H9 (cell line): ENCODE results near the gene PDE4B. TPM values are rescaled to one million over a fixed set of nuclear protein-coding genes. Genes with fewer than 3 reads are reported as not detected.

Experiments used
- DNase-seq: peaks from one replicate; pipeline ENCODE4 v3.0.0-alpha.2; 2017
- H2AFZ ChIP-seq: one replicate; pipeline ENCODE4 v1.6.1; 2013; ENCODE audit warnings: mild to moderate bottlenecking, low read length, control low read depth, moderate library complexity
- H2AK5ac ChIP-seq: 2 replicates; pipeline ENCODE4 v1.6.1; 2013; ENCODE audit warnings: low read length, control low read depth, mixed read lengths; ENCODE audit not compliant: insufficient read length
- H2BK120ac ChIP-seq: one replicate; pipeline ENCODE4 v1.6.1; 2013; ENCODE audit warnings: low read depth, mild to moderate bottlenecking, low read length, control low read depth, inconsistent platforms; ENCODE audit not compliant: poor library complexity, severe bottlenecking
- H2BK12ac ChIP-seq: 2 replicates; pipeline ENCODE4 v1.6.1; 2013; ENCODE audit warnings: low read length, control low read depth, mixed read lengths, low read depth; ENCODE audit not compliant: insufficient read length
- H2BK15ac ChIP-seq: 2 replicates; pipeline ENCODE4 v1.6.1; 2013; ENCODE audit warnings: low read depth, low read length, control low read depth
- H2BK20ac ChIP-seq: one replicate; pipeline ENCODE4 v1.6.1; 2013; ENCODE audit warnings: low read depth, mild to moderate bottlenecking, low read length, control low read depth, inconsistent platforms; ENCODE audit not compliant: poor library complexity, severe bottlenecking
- H2BK5ac ChIP-seq: 2 replicates; pipeline ENCODE4 v1.6.1; 2013; ENCODE audit warnings: low read length, control low read depth, mixed read lengths; ENCODE audit not compliant: insufficient read length
- H3K14ac ChIP-seq: 2 replicates; pipeline ENCODE4 v1.6.1; 2013; ENCODE audit warnings: low read length, control low read depth; ENCODE audit not compliant: insufficient read depth
- H3K18ac ChIP-seq: 2 replicates; pipeline ENCODE4 v1.6.1; 2013; ENCODE audit warnings: low read depth, mild to moderate bottlenecking, mixed read lengths, low read length, control low read depth; ENCODE audit not compliant: insufficient read length
- H3K23ac ChIP-seq: 2 replicates; pipeline ENCODE4 v1.6.1; 2013; ENCODE audit warnings: low read length, control low read depth, mixed read lengths, low read depth; ENCODE audit not compliant: insufficient read length
- H3K23me2 ChIP-seq: 2 replicates; pipeline ENCODE4 v1.6.1; 2013; ENCODE audit warnings: low read depth, mild to moderate bottlenecking, mixed read lengths, low read length, control low read depth; ENCODE audit not compliant: insufficient read length, poor library complexity, severe bottlenecking
- H3K27ac ChIP-seq: 2 replicates; pipeline ENCODE4 v1.5.1; 2013; ENCODE audit warnings: low read length, control low read depth, mixed read lengths, low read depth; ENCODE audit not compliant: insufficient read length
- H3K27me3 ChIP-seq: 2 replicates; pipeline ENCODE4 v1.6.1; 2013; ENCODE audit warnings: low read length, control low read depth, inconsistent platforms; ENCODE audit not compliant: insufficient read depth
- H3K4ac ChIP-seq: 2 replicates; pipeline ENCODE4 v1.6.1; 2013; ENCODE audit warnings: low read depth, mild to moderate bottlenecking, control low read depth, inconsistent platforms, low read length, moderate library complexity
- H3K4me1 ChIP-seq: 2 replicates; pipeline ENCODE4 v1.6.1; 2013; ENCODE audit warnings: low read length, control low read depth, inconsistent platforms; ENCODE audit not compliant: insufficient read depth
- H3K4me2 ChIP-seq: 2 replicates; pipeline ENCODE4 v1.6.1; 2013; ENCODE audit warnings: low read length, control low read depth, mixed read lengths; ENCODE audit not compliant: insufficient read length, insufficient read depth
- H3K56ac ChIP-seq: 2 replicates; pipeline ENCODE4 v1.6.1; 2013; ENCODE audit warnings: low read depth, mild to moderate bottlenecking, mixed read lengths, low read length, control low read depth; ENCODE audit not compliant: insufficient read length
- H3K79me1 ChIP-seq: 2 replicates; pipeline ENCODE4 v1.6.1; 2013; ENCODE audit warnings: low read depth, mild to moderate bottlenecking, moderate library complexity, low read length, control low read depth, inconsistent platforms; ENCODE audit not compliant: insufficient read depth, poor library complexity, severe bottlenecking
- H3K79me2 ChIP-seq: 2 replicates; pipeline ENCODE4 v1.6.1; 2013; ENCODE audit warnings: low read length, control low read depth, inconsistent platforms; ENCODE audit not compliant: insufficient read depth
- H3K9ac ChIP-seq: 2 replicates; pipeline ENCODE4 v1.6.1; 2013; ENCODE audit warnings: low read length, control low read depth, mixed read lengths; ENCODE audit not compliant: insufficient read length; ENCODE audit errors: extremely low read depth
- H3K9me3 ChIP-seq: one replicate; pipeline ENCODE4 v1.6.1; 2013; ENCODE audit warnings: low read depth, low read length, inconsistent platforms; ENCODE audit not compliant: control insufficient read depth
- H3T11ph ChIP-seq: one replicate; pipeline ENCODE4 v1.6.1; 2013; ENCODE audit warnings: mild to moderate bottlenecking, low read length, control low read depth, inconsistent platforms
- H4K20me1 ChIP-seq: one replicate; pipeline ENCODE4 v1.6.1; 2013; ENCODE audit not compliant: control insufficient read depth, insufficient read length, insufficient read depth
- H4K5ac ChIP-seq: 2 replicates; pipeline ENCODE4 v1.6.1; 2013; ENCODE audit warnings: low read depth, mild to moderate bottlenecking, mixed read lengths, low read length, control low read depth; ENCODE audit not compliant: insufficient read length
- H4K8ac ChIP-seq: replicated peaks from 2 replicates; pipeline ENCODE4 v1.6.1; 2013; ENCODE audit warnings: low read length, control low read depth, mixed read lengths, low read depth; ENCODE audit not compliant: insufficient read length
- H4K91ac ChIP-seq: 2 replicates; pipeline ENCODE4 v1.6.1; 2013; ENCODE audit warnings: low read depth, mild to moderate bottlenecking, moderate library complexity, mixed read lengths, low read length, control low read depth; ENCODE audit not compliant: insufficient read length
- H3K27ac Mint-ChIP-seq, 3 experiments: 2 replicates in 2 of 3; 3 replicates in 1 of 3; pipeline ENCODE4 v1.8.0; 2020 to 2021; ENCODE audit warnings: mixed read lengths in 3 of 3, mild to moderate bottlenecking in 1 of 3, moderate library complexity in 1 of 3
- H3K27me3 Mint-ChIP-seq: 2 replicates; pipeline ENCODE4 v1.8.0; 2021; ENCODE audit warnings: low read depth, mild to moderate bottlenecking, moderate library complexity, mixed read lengths
- H3K36me3 Mint-ChIP-seq, 3 experiments: 2 replicates in 2 of 3; 3 replicates in 1 of 3; pipeline ENCODE4 v1.8.0; 2020 to 2021; ENCODE audit warnings: low read depth in 3 of 3, mixed read lengths in 3 of 3; ENCODE audit not compliant: insufficient read depth in 1 of 3
- H3K4me1 Mint-ChIP-seq, 2 experiments: 2 replicates each; pipeline ENCODE4 v1.8.0; 2020; ENCODE audit warnings: mixed read lengths in 2 of 2
- H3K4me3 Mint-ChIP-seq, 2 experiments: 2 replicates in 1 of 2; 3 replicates in 1 of 2; pipeline ENCODE4 v1.8.0; 2020 to 2021; ENCODE audit warnings: mild to moderate bottlenecking in 2 of 2, mixed read lengths in 2 of 2, moderate library complexity in 1 of 2
- H3K9me3 Mint-ChIP-seq, 2 experiments: 2 replicates in 1 of 2; 3 replicates in 1 of 2; pipeline ENCODE4 v1.8.0; 2020; ENCODE audit warnings: mild to moderate bottlenecking in 2 of 2, mixed read lengths in 2 of 2, moderate library complexity in 1 of 2
- CTCF ChIP-seq: fragments of 200-600 bp; sonication (generic); conservative IDR thresholded peaks from 3 replicates; pipeline ENCODE4 v1.8.0; 2021; ENCODE audit warnings: antibody characterized with exemption, mild to moderate bottlenecking
- WGBS: extraction: QIAGEN DNeasy Blood & Tissue Kit; methylation state at CpG from one replicate; pipeline ENCODE4 v1.1.7; 2013; ENCODE audit warnings: missing lambda C conversion rate, low lambda C conversion rate, mixed read lengths; ENCODE audit not compliant: insufficient read length; ENCODE audit errors: extremely low coverage; 5-methylcytosine and 5-hydroxymethylcytosine counted together
- total RNA-seq: library from RNA; stranded (reverse); gene quantifications from 2 replicates; pipeline ENCODE4 v1.2.1, GENCODE V29; 2021

PDE4B gene
- total RNA-seq, 1 experiment from 2014 or later = 19.8 TPM

DNA sequence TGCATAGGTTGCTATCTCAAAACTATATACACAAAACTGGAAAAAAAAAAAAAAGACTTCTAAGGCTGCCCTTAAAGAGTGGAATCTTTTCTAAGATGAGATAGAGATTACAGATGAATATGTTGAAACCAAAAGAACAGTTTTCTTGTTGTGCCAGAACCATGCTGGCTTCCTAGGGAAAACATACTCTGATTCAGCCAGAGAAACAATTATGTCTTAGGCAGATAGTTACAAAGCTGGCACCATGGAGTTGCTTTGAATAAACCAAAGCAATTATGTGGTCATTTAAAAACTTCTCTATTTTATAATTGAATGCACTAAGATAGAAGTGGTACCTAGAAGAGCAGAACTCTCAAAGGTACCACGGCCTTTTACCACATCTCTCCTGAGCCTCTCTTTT is 341.3 kb downstream of the PDE4B start:
- DNase-seq = no peak
- Mint-ChIP-seq H3K4me1 (no peaks in the 10 kb centered on the region), H3K9me3 (no peaks in the 10 kb centered on the region), H3K36me3 (no peaks in the 10 kb centered on the region), H3K4me3 (no peak overlapping the region), H3K27me3 (no peaks in the 10 kb centered on the region; the same call in 1 of the 2 replicates), H3K27ac (no peak overlapping the region)
- H3K23ac ChIP-seq = no peak overlapping the region
- H2BK15ac ChIP-seq = no peak overlapping the region
- TF ChIP-seq CTCF = no peak
- no peak overlapping the region for H3T11ph ChIP-seq
- H3K79me1 ChIP-seq = no peaks in the 10 kb centered on the region
- no peak overlapping the region for H3K18ac ChIP-seq
- no peak overlapping the region for H3K56ac ChIP-seq
- no CpG with 5 or more reads among the region's 1 CpG for WGBS
- no peak overlapping the region for H3K4ac ChIP-seq
- H3K23me2 ChIP-seq = no peaks in the 10 kb centered on the region
- no peaks in the 10 kb centered on the region for H3K9me3 ChIP-seq
- H2AK5ac ChIP-seq = no peak overlapping the region
- no peak overlapping the region for H2AFZ ChIP-seq
- no peaks in the 10 kb centered on the region for H3K79me2 ChIP-seq
- no peak overlapping the region for H4K8ac ChIP-seq
- H3K4me1 ChIP-seq = no peaks in the 10 kb centered on the region
- no peak overlapping the region for H3K9ac ChIP-seq
- no peak overlapping the region for H3K14ac ChIP-seq
- H3K27ac ChIP-seq = no peak overlapping the region
- no peak overlapping the region for H4K91ac ChIP-seq
- no peak overlapping the region for H2BK120ac ChIP-seq
- no peaks in the 10 kb centered on the region for H4K20me1 ChIP-seq
- H3K27me3 ChIP-seq = no peaks in the 10 kb centered on the region
- H2BK12ac ChIP-seq = no peak overlapping the region
- no peak overlapping the region for H2BK20ac ChIP-seq
- no peak overlapping the region for H2BK5ac ChIP-seq
- no peak overlapping the region for H3K4me2 ChIP-seq
- no peak overlapping the region for H4K5ac ChIP-seq
